HUES48 (cell line): Measurements from ENCODE around the gene FAM163B.

Source experiments
- H3K27ac ChIP-seq: one replicate; pipeline ENCODE4 v1.7.0; 2013; ENCODE audit warnings: low read depth, low read length, inconsistent platforms
- H3K27me3 ChIP-seq: 2 replicates; pipeline ENCODE4 v1.6.1; 2013; ENCODE audit warnings: mild to moderate bottlenecking, low read length; ENCODE audit not compliant: control insufficient read depth, insufficient read depth
- H3K36me3 ChIP-seq: 2 replicates; pipeline ENCODE4 v1.6.1; 2013; ENCODE audit warnings: low read length; ENCODE audit not compliant: control insufficient read depth, insufficient read depth
- H3K4me1 ChIP-seq: 2 replicates; pipeline ENCODE4 v1.6.1; 2013; ENCODE audit warnings: mild to moderate bottlenecking, low read length; ENCODE audit not compliant: control insufficient read depth, insufficient read depth
- H3K4me3 ChIP-seq: 2 replicates; pipeline ENCODE4 v1.5.1; 2013; ENCODE audit warnings: mild to moderate bottlenecking, low read depth, low read length
- H3K9ac ChIP-seq: 2 replicates; pipeline ENCODE4 v1.6.1; 2013; ENCODE audit warnings: mild to moderate bottlenecking, low read depth, low read length, moderate library complexity
- H3K9me3 ChIP-seq: 2 replicates; pipeline ENCODE4 v1.6.1; 2013; ENCODE audit warnings: low read length; ENCODE audit not compliant: control insufficient read depth, insufficient read depth

Gene FAM163B

DNA sequence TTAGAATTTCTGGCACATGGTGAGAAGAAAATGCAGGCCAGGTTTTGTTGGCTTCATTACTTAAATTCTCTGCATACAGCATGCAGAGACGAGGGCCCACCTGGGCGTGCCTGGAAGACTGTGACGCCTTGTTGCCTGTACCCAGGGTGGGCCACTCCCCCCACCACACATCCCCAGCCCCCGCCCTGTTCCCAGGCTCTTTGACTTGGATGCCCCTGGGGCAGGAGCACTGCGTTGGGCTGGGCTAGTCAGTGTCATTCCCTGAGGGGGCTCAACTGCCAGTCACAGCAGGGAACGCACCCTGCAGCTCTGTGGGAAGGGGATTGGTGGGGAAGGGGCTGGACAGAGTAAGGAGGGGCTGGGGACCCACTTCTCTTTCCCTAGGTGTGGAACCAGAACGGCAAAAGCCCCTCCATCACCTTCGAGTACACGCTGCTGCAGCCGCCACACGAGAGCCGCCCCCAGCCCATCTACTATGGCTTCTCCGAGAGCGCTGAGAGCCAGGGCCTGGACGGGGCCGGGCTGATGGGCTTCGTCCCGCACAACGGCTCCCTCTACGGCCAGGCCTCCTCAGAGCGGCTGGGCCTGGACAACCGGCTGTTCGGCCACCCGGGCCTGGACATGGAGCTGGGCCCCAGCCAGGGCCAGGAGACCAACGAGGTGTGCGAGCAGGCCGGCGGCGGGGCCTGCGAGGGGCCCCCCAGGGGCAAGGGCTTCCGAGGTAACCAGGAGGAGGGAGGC is 55.0 kb downstream of the FAM163B start:
- Histone ChIP-seq H3K4me3 (no peak overlapping the region), H3K27me3 (no peaks in the 10 kb centered on the region), H3K36me3 (no peaks in the 10 kb centered on the region), H3K9ac (no peak overlapping the region), H3K4me1 (peaks cover 14% of the 10 kb centered on the region), H3K9me3 (no peaks in the 10 kb centered on the region), H3K27ac (peak overlapping the region; percentile 7)

GRCh38 chr9:133553123-133553522 is 56.1 kb downstream of the FAM163B start:
- Histone ChIP-seq H3K9ac (no peak overlapping the region), H3K36me3 (no peaks in the 10 kb centered on the region), H3K4me3 (no peak overlapping the region), H3K4me1 (peaks cover 5% of the 10 kb centered on the region; the same call in 1 of the 2 replicates), H3K27ac (no peak overlapping the region), H3K27me3 (no peaks in the 10 kb centered on the region), H3K9me3 (no peaks in the 10 kb centered on the region)

- no peak overlapping the region for H3K9ac ChIP-seq
- no peaks in the 10 kb centered on the region for H3K9me3 ChIP-seq
- H3K4me3 ChIP-seq, result no peak overlapping the region
- no peak overlapping the region for H3K27ac ChIP-seq
- H3K4me1 ChIP-seq, result no peaks in the 10 kb centered on the region
- no peaks in the 10 kb centered on the region for H3K36me3 ChIP-seq
- no peaks in the 10 kb centered on the region for H3K27me3 ChIP-seq
These were observed 57.0 kb downstream of the FAM163B start for GRCh38 chr9:133552236-133552635.

- no peaks in the 10 kb centered on the region for H3K9me3 ChIP-seq
- no peaks in the 10 kb centered on the region for H3K36me3 ChIP-seq
- H3K4me3 ChIP-seq, result no peak overlapping the region
- no peak overlapping the region for H3K27ac ChIP-seq
- H3K27me3 ChIP-seq, result no peaks in the 10 kb centered on the region
- no peaks in the 10 kb centered on the region for H3K4me1 ChIP-seq
- H3K9ac ChIP-seq, result no peak overlapping the region
These were observed 57.7 kb downstream of the FAM163B start for GRCh38 chr9:133551446-133551845.

- H3K27ac ChIP-seq, result no peak overlapping the region
- H3K9me3 ChIP-seq, result no peaks in the 10 kb centered on the region
- H3K4me1 ChIP-seq, result no peaks in the 10 kb centered on the region
- H3K36me3 ChIP-seq, result no peaks in the 10 kb centered on the region
- no peak overlapping the region for H3K4me3 ChIP-seq
- H3K27me3 ChIP-seq, result no peaks in the 10 kb centered on the region
- no peak overlapping the region for H3K9ac ChIP-seq
These were observed 62.1 kb downstream of the FAM163B start for GRCh38 chr9:133547116-133547515.

DNA sequence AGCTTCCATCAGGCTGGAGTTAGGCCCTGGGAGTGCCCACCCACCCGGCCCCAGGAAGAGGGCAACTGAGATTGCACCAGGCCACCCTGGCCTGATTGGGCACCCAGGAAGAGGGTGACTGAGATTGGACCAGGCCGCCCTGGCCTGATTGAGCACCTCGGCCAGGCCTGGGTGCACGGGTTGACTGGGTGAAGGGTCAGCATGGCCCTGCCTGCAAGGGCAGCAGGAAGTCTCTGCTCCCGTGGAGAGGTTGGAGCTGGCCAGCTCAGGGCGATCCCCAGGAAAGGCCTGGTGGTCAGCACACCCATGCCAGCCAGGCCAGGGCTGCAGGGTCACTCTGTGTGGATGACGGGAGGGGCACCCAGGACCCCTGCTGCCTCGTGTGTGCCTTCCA is 62.9 kb downstream of the FAM163B start:
- Histone ChIP-seq H3K9me3 (no peaks in the 10 kb centered on the region), H3K4me3 (no peak overlapping the region), H3K9ac (no peak overlapping the region), H3K4me1 (no peaks in the 10 kb centered on the region), H3K27ac (no peak overlapping the region), H3K27me3 (no peaks in the 10 kb centered on the region), H3K36me3 (no peaks in the 10 kb centered on the region)

DNA sequence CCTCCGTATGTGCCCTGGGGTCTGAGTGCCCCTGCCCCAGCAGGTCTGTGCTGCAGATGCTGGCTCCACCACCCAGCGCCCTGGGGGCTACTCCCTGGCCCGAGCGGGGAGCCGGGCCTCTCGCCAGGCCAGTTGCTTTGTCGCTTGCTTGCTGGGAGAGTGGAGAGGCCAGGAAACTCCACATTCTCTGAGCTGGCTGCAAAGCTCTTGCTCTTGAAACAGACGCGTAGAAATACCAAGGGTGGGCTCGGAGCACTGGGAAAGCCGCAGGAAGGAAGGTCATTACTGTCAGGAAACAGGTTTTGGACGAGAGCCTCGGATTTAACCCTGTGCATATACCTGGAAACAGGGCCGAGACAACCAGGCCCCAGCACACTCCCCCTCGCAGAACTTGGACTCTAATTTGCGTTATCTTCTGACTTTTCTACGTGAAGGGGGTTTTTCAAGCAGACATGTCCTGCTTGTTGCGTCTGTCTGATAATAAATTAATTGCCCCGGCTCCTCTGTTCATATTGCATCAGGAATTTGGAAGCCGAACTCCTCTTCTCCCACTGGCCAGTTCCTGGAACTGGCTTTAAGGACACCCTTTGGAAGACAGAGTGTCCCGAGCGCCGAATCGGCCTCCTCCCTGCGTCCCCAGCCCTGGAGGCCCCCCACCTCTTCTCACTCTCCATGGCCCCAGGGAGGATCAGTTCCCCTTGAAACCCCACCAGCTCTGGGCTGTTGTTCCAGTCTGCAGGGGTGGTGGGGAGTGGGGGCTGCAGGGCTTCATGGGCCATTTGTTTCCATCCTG is 63.5 kb downstream of the FAM163B start:
- Histone ChIP-seq H3K27me3 (no peaks in the 10 kb centered on the region), H3K9me3 (no peaks in the 10 kb centered on the region), H3K27ac (no peak overlapping the region), H3K9ac (no peak overlapping the region), H3K4me1 (no peaks in the 10 kb centered on the region), H3K4me3 (no peak overlapping the region), H3K36me3 (no peaks in the 10 kb centered on the region)

DNA sequence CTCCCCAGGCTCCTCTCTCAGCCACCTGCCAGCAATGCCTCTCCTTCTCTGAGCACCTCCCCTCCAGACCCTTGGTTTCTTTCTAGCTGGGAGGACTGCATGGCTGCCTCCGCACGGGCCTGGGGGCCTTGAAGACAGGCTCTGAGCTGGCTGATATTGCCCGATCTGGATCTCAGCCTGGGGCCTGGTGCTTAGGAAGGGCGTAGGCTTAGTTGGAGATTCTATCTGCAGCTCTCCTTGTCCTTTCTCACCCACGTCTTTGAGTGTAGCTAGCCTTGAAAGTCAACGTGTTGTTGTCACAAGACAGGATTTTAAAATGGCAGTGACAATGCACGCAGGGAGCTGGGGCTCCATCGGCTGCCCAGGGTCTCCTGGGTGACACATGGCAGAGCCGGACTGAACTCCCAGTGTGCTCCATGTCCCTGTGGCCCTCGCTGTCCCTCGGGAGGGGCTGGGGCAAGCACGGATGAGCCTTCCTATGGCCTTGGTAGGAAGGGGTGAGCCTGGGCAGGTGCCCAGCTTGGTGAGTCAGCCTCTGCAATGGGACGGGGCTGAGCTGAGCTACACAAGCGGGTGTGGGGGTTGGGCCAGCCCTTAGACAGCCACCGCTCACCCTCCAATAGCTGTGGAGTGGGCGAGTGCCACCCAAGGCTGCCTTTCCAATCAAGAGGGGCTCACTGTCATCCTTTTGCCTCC is 65.3 kb downstream of the FAM163B start:
- peaks cover 8% of the 10 kb centered on the region; the same call in 1 of the 2 replicates for H3K4me1 ChIP-seq
- no peak overlapping the region for H3K9ac ChIP-seq
- H3K27me3 ChIP-seq, result no peaks in the 10 kb centered on the region
- H3K27ac ChIP-seq, result no peak overlapping the region
- H3K4me3 ChIP-seq, result no peak overlapping the region
- no peaks in the 10 kb centered on the region for H3K36me3 ChIP-seq
- H3K9me3 ChIP-seq, result no peaks in the 10 kb centered on the region

DNA sequence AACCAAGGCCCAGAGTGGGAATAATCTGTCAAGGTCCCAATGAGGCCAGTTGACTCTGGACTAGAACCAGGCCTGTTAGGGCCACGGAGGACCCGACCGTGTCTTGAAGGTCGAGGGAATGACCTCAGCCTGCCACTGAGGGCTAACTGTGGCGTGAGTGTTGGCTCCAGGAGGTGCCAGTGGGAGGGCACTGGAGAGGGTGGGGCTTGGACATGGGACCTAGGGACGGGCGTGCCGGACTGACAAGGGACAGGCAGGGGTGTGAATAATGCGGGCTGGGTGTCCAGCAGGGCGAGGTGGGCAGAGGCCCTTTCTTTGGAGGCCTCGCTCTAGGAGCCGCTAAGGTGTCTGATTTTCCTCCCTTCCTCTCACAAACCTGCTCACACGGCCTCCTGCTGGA is 67.2 kb downstream of the FAM163B start:
- Histone ChIP-seq H3K4me3 (no peak overlapping the region), H3K4me1 (peaks cover 8% of the 10 kb centered on the region; the same call in 1 of the 2 replicates), H3K27ac (no peak overlapping the region), H3K36me3 (no peaks in the 10 kb centered on the region), H3K9ac (no peak overlapping the region), H3K27me3 (no peaks in the 10 kb centered on the region), H3K9me3 (no peaks in the 10 kb centered on the region)

DNA sequence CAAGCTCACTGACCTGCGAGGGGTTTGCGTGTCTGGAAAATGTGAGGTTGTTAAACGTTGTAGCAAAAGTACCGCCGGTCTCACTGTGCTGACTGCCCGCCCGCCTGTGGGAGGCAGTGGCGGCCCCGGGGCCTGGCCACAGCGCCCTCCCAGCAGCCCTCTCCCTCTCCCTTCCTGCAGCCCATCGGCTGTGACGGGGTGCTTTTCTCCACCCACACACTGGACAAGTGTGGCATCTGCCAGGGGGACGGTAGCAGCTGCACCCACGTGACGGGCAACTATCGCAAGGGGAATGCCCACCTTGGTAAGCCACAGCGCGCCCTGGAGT is 68.5 kb downstream of the FAM163B start:
- H3K4me3 ChIP-seq, result no peak overlapping the region
- H3K36me3 ChIP-seq, result no peaks in the 10 kb centered on the region
- no peaks in the 10 kb centered on the region for H3K9me3 ChIP-seq
- H3K4me1 ChIP-seq, result peaks cover 8% of the 10 kb centered on the region; the same call in 1 of the 2 replicates
- no peak overlapping the region for H3K9ac ChIP-seq
- peaks cover 1% of the 10 kb centered on the region for H3K27me3 ChIP-seq
- no peak overlapping the region for H3K27ac ChIP-seq
